Naive B cell (primary cell): ENCODE measurements around the gene HJV. TPM values are rescaled to one million over a fixed set of nuclear protein-coding genes. Genes with fewer than 3 reads are reported as not detected.
A peak's percentile ranks its signal among the peaks of the same experiment; 100 is the strongest.

ENCODE experiments used
- ATAC-seq, 2 donors: fragments of 150-1000 bp; cut with Tn5 transposase; 2 replicates each; pipeline ENCODE4 v1.10.0; 2021; ENCODE audit warnings: low read depth in 2 of 2, mild to moderate bottlenecking in 2 of 2, moderate library complexity in 2 of 2
- DNase-seq: peaks from one replicate; pipeline ENCODE4 v3.0.0; 2022
- H3K27ac Mint-ChIP-seq, 6 donors: one replicate each; pipeline ENCODE4 v1.8.0; 2020 to 2022; ENCODE audit warnings: mild to moderate bottlenecking in 6 of 6, mixed read lengths in 6 of 6, moderate library complexity in 5 of 6, inconsistent platforms in 2 of 6
- H3K27me3 Mint-ChIP-seq, 3 donors: one replicate each; pipeline ENCODE4 v1.8.0; 2021 to 2022; ENCODE audit warnings: mixed read lengths in 3 of 3, mild to moderate bottlenecking in 1 of 3
- H3K36me3 Mint-ChIP-seq, 2 donors: one replicate each; pipeline ENCODE4 v1.8.0; 2020 to 2022; ENCODE audit warnings: mixed read lengths in 2 of 2, inconsistent platforms in 1 of 2, mild to moderate bottlenecking in 1 of 2
- H3K4me1 Mint-ChIP-seq, 3 donors: one replicate each; pipeline ENCODE4 v1.8.0; 2020 to 2022; ENCODE audit warnings: mixed read lengths in 3 of 3, inconsistent platforms in 1 of 3, mild to moderate bottlenecking in 1 of 3, moderate library complexity in 1 of 3
- H3K4me3 Mint-ChIP-seq, 8 donors: one replicate each; pipeline ENCODE4 v1.8.0; 2020 to 2022; ENCODE audit warnings: mild to moderate bottlenecking in 8 of 8, mixed read lengths in 8 of 8, moderate library complexity in 8 of 8, inconsistent platforms in 2 of 8
- H3K9me3 Mint-ChIP-seq, 7 donors: one replicate each; pipeline ENCODE4 v1.8.0; 2020 to 2022; ENCODE audit warnings: mixed read lengths in 7 of 7, mild to moderate bottlenecking in 5 of 7, inconsistent platforms in 2 of 7, moderate library complexity in 1 of 7
- polyA plus RNA-seq, 6 donors: library from polyadenylated mRNA; unstranded; fragments of 300-500 nt; fragmentation: Illumina TruSeq; gene quantifications; one replicate each; pipeline ENCODE4 v1.2.3, GENCODE V29; 2021; ENCODE audit warnings: low read depth in 6 of 6

Gene HJV
- polyA plus RNA-seq, 6 donors from 2014 or later, result not detected

DNA sequence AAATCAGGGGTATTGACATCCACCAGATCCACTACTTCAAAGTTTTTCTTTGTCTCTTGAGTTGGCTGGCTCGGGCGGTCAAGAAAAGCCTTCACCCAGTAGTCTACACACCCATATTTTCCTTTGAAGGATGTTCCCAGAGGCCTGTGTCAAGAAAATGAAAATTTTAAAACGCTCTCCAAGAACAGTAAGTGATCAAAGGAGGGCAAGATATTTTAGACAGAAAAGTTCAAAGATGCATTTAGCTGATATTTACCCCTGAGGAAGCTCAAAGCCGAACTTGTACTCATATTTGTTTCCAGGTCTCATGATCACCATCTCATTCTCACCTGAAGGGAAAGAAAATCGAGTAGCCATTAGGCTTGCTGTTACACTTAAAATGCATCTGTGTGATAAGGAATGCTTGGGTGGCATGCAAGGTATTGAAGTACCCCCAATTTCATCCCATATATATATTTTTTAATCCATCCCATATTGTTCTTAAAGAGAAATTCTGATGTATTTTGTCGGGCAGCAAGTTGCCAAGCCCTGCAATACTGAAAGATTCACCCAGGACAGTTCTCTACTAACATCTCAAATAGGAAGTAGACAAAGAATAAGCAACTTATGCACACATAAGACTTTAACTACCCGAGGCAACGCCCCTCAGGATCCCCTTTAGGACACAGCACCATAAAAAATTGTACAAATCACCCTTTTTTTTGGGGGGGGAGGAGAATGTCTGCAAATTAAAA lies 26.2 kb downstream of the HJV start:
- DNase-seq (no peak), ATAC-seq (no peak)
- H3K27me3 Mint-ChIP-seq, result no peaks in the 10 kb centered on the region
- H3K36me3 Mint-ChIP-seq, result peaks cover 41 to 44% of the 10 kb centered on the region in 2 donors
- no peaks in the 10 kb centered on the region for H3K9me3 Mint-ChIP-seq
- H3K27ac Mint-ChIP-seq, result peak overlapping the region; percentile 82 to 99 (median 94)
- H3K4me1 Mint-ChIP-seq, result peaks cover 70 to 80% (median 76%) of the 10 kb centered on the region in 3 donors
- peak overlapping the region; percentile 87 to 100 (median 98) for H3K4me3 Mint-ChIP-seq

DNA sequence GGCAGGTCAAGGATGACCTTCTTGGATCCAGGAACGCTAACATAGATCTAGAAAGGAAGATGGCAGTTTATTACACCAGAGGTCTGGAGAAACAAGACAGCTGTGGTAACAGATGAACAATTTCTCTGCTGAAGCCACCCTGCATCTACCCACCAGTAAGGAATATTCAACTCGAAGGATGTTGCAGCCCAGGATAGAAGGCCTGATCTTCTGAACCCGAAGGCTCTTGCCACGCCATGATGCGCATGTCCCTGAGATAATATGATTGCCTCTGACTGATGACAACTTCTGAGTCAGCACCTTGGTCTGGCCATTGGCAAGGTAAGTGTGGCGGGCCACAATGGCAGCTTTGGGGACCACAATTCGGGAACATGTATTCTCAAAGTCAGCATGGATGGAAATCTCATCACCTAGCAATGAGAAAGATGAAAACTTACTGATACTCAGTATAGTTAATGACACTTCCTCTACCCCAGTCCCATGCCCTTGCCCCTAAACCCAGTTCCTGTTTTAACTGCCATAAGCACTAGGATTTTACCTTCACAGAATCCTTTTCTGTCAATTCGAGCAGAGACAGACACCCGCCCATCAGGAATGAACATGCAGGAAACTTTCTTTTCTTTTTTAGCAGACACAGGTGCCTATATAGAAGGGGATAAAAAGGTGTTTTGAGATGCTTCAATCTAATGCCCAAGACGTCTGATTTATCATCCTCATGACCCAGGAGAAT lies 27.0 kb downstream of the HJV start:
- ATAC-seq (no peak), DNase-seq (no peak)
- peaks cover 41 to 44% of the 10 kb centered on the region in 2 donors for H3K36me3 Mint-ChIP-seq
- no peaks in the 10 kb centered on the region for H3K27me3 Mint-ChIP-seq
- no peaks in the 10 kb centered on the region for H3K9me3 Mint-ChIP-seq
- H3K27ac Mint-ChIP-seq, result peak overlapping the region; percentile 82 to 99 (median 94)
- peaks cover 67 to 77% (median 75%) of the 10 kb centered on the region in 3 donors for H3K4me1 Mint-ChIP-seq
- H3K4me3 Mint-ChIP-seq, result peak overlapping the region; percentile 87 to 100 (median 98)

DNA sequence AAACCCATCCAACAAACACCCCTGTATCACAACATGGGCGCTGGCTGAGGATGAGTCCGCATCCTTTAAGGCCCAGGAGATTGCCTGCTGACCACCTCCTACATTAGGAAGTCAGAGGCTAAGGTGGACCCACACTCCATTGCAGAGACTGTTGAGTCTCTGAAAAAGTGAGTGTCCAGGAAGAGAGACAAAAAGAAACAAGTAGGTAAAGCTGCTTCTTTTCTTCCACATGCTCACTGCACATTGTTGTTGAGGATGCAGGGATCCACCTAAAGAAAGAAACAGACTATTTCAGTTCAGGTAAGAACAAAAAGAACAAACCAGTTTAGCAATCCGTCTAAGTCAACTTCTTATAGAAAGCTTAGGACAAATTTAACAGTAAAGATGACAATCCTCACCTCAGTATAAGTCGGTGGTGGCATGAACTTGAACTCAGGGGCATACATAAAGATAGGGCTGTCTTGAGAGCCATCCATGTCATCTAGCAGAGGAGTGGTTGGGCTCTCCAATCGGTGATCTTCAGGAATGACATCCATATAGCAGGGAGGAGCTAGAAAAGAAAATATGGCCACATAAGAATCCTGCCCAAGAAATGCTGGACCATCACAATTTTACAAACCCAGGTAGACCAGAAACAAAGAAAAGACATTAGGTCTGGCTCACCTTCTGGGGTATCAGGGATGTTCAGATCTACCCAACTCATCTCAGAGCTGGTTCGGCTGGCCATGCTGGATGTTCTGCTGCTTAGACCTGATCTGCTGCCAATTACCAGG lies 27.7 kb downstream of the HJV start:
- peaks cover 41 to 44% of the 10 kb centered on the region in 2 donors for H3K36me3 Mint-ChIP-seq
- H3K4me3 Mint-ChIP-seq, result peak overlapping the region; percentile 87 to 100 (median 98)
- peak overlapping the region; percentile 17 to 94 (median 78) for H3K27ac Mint-ChIP-seq
- no peak for ATAC-seq
- H3K4me1 Mint-ChIP-seq, result peaks cover 63 to 76% (median 73%) of the 10 kb centered on the region in 3 donors
- no peak for DNase-seq
- no peaks in the 10 kb centered on the region for H3K27me3 Mint-ChIP-seq
- no peaks in the 10 kb centered on the region for H3K9me3 Mint-ChIP-seq

GRCh38 chr1:145992958-145993617 lies 28.4 kb downstream of the HJV start:
- ATAC-seq (no peak), DNase-seq (no peak)
- H3K4me3 Mint-ChIP-seq, result peak overlapping the region; percentile 87 to 100 (median 98)
- peak overlapping the region; percentile 21 to 94 (median 73) for H3K27ac Mint-ChIP-seq
- no peaks in the 10 kb centered on the region for H3K9me3 Mint-ChIP-seq
- peaks cover 41 to 44% of the 10 kb centered on the region in 2 donors for H3K36me3 Mint-ChIP-seq
- H3K4me1 Mint-ChIP-seq, result peaks cover 63 to 75% (median 73%) of the 10 kb centered on the region in 3 donors
- no peaks in the 10 kb centered on the region for H3K27me3 Mint-ChIP-seq

GRCh38 chr1:145992502-145992936 lies 29.0 kb downstream of the HJV start:
- DNase-seq (no peak), ATAC-seq (no peak)
- H3K27ac Mint-ChIP-seq, result peak overlapping the region in 4 of 6 donors; percentile 61 to 94 (median 73)
- H3K27me3 Mint-ChIP-seq, result no peaks in the 10 kb centered on the region
- peaks cover 63 to 74% (median 73%) of the 10 kb centered on the region in 3 donors for H3K4me1 Mint-ChIP-seq
- H3K4me3 Mint-ChIP-seq, result peak overlapping the region; percentile 87 to 100 (median 98)
- no peaks in the 10 kb centered on the region for H3K9me3 Mint-ChIP-seq
- peaks cover 41 to 44% of the 10 kb centered on the region in 2 donors for H3K36me3 Mint-ChIP-seq

- Mint-ChIP-seq H3K27me3 (no peaks in the 10 kb centered on the region), H3K9me3 (no peaks in the 10 kb centered on the region), H3K27ac (peak overlapping the region; percentile 61 to 94 (median 74)), H3K4me1 (peaks cover 58 to 72% (median 69%) of the 10 kb centered on the region in 3 donors), H3K4me3 (peak overlapping the region; percentile 87 to 100 (median 98)), H3K36me3 (peaks cover 41 to 44% of the 10 kb centered on the region in 2 donors)
- ATAC-seq (no peak), DNase-seq (no peak)
Measured at GRCh38 chr1:145991735-145992412, 29.7 kb downstream of the HJV start.

DNA sequence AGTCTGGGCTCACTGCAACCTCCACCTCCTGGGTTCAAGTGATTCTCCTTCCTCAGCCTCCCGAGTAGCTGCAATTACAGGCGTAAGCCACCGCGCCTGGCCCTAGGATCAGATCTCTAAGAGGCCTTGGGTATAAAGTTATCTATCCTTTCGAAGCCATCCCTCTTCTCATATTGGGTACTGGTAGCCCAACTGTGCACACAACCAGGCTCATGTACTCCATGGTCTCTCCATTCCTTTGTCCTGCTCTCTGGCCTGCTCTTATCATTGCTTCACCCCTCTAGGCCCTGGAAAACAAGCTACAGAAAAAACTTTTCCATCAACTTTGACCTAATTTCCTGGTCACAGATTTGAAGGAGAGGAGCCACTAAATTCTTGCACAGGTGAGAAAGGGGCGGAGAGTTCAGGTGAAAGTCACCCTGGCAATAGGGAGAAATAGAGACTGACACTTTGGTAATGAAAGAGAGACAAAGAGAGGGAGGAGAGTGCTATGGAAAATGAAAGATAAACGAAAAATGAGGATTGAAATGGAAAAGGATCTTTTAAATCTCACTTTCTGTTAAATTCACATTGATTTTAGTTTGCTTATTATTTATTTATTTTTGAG lies 31.2 kb downstream of the HJV start:
- DNase-seq (no peak), ATAC-seq (no peak)
- Mint-ChIP-seq H3K4me1 (peaks cover 61 to 79% (median 79%) of the 10 kb centered on the region in 3 donors), H3K4me3 (peak overlapping the region in 4 of 8 donors; percentile 1 to 93 (median 40)), H3K27ac (peak overlapping the region in 4 of 6 donors; percentile 47 to 91 (median 76)), H3K27me3 (no peaks in the 10 kb centered on the region), H3K36me3 (peaks cover 29 to 31% of the 10 kb centered on the region in 2 donors), H3K9me3 (no peaks in the 10 kb centered on the region)

DNA sequence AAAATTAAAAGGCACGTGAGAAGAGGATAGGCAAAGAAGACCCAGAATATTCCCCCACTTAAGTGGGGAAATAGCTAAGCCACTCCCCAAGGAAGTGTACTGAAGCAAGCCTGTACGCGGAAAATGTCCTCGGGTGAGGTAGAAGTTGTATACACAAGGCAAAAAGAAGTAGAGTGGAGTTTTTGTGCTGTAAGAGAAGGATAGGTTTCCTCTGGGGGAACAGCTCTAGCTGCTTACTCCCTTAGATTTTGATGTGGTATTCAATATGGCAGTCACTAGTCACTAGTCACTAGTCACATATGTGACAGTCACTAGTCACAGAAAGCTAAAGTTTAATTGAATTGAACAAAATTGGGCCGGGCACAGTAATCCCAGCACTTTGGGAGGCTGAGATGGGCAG lies 32.8 kb downstream of the HJV start:
- ATAC-seq, result peak; percentile 11 to 22
- Mint-ChIP-seq H3K27ac (peak overlapping the region in 4 of 6 donors; percentile 33 to 70 (median 46)), H3K4me1 (peaks cover 66 to 83% (median 81%) of the 10 kb centered on the region in 3 donors), H3K36me3 (peaks cover 13 to 15% of the 10 kb centered on the region in 2 donors), H3K27me3 (no peaks in the 10 kb centered on the region), H3K4me3 (peak overlapping the region in 3 of 8 donors; percentile 1 to 23 (median 1)), H3K9me3 (no peaks in the 10 kb centered on the region)
- DNase-seq, result no peak

GRCh38 chr1:145987926-145988325 lies 33.6 kb downstream of the HJV start:
- H3K4me1 Mint-ChIP-seq, result peaks cover 66 to 76% (median 75%) of the 10 kb centered on the region in 3 donors
- H3K27ac Mint-ChIP-seq, result peak overlapping the region in 3 of 6 donors; percentile 53 to 82 (median 79)
- no peaks in the 10 kb centered on the region for H3K27me3 Mint-ChIP-seq
- no peak for ATAC-seq
- peaks cover 5 to 6% of the 10 kb centered on the region in 2 donors for H3K36me3 Mint-ChIP-seq
- H3K4me3 Mint-ChIP-seq, result peak overlapping the region in 3 of 8 donors; percentile 9 to 50 (median 23)
- no peaks in the 10 kb centered on the region for H3K9me3 Mint-ChIP-seq
- DNase-seq, result no peak

DNA sequence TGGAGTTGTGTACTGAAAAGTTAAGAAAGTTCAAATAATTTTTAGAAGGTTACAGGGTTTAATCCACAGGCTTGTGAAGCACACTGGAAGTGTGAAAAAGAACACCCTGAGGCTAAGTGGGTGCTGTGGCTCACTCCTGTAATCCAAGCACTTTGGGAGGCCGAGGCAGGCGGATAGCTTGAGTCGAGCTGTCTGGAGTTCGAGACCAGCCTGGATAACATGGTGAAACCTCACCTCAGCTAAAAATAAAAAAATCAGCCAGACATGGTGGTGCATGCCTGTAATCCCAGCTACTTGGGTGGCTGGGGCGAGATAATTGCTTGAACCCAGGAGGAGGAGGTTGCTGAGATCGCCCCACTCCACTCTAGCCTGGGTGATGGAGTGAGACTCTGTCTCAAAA lies 35.0 kb downstream of the HJV start:
- DNase-seq, result no peak
- Mint-ChIP-seq H3K4me3 (no peak overlapping the region), H3K27ac (peak overlapping the region in 3 of 6 donors; percentile 29 to 82 (median 50))

GRCh38 chr1:145985502-145986439 lies 35.8 kb downstream of the HJV start:
- Mint-ChIP-seq H3K9me3 (no peaks in the 10 kb centered on the region), H3K27me3 (no peaks in the 10 kb centered on the region), H3K27ac (peak overlapping the region in 5 of 6 donors; percentile 50 to 83 (median 76)), H3K4me1 (peaks cover 53 to 67% (median 55%) of the 10 kb centered on the region in 3 donors), H3K36me3 (no peaks in the 10 kb centered on the region), H3K4me3 (peak overlapping the region in 7 of 8 donors; percentile 31 to 60 (median 53))
- ATAC-seq, result no peak
- no peak for DNase-seq

More for the DNA sequence above, 35.0 kb downstream of the HJV start:
- no peaks in the 10 kb centered on the region for H3K9me3 Mint-ChIP-seq
- no peaks in the 10 kb centered on the region for H3K36me3 Mint-ChIP-seq
- no peak for ATAC-seq
- peaks cover 61 to 66% (median 62%) of the 10 kb centered on the region in 3 donors for H3K4me1 Mint-ChIP-seq
- H3K27me3 Mint-ChIP-seq, result no peaks in the 10 kb centered on the region
